Karpas-422 (cell line): ENCODE measurements around the gene RHOBTB3. TPM values are rescaled to one million over a fixed set of nuclear protein-coding genes. Genes with fewer than 3 reads are reported as not detected.

Experiments used
- DNase-seq: peaks from one replicate; pipeline ENCODE4 v3.0.0-alpha.2; 2015
- H2AFZ ChIP-seq: fragments of 200-600 bp; sonication (generic); 2 replicates; pipeline ENCODE4 v1.6.1; 2014; ENCODE audit warnings: antibody characterized with exemption, low read length, mixed read lengths
- H3K27ac ChIP-seq: fragments of 200-600 bp; sonication (generic); 2 replicates; pipeline ENCODE4 v1.5.1; 2014; ENCODE audit warnings: mild to moderate bottlenecking, low read length, moderate library complexity
- H3K27me3 ChIP-seq: fragments of 200-600 bp; sonication (generic); 2 replicates; pipeline ENCODE4 v1.6.1; 2014; ENCODE audit warnings: low read length, mixed read lengths
- H3K36me3 ChIP-seq: fragments of 200-600 bp; sonication (generic); 2 replicates; pipeline ENCODE4 v1.6.1; 2014; ENCODE audit warnings: low read length, mixed read lengths; ENCODE audit not compliant: insufficient read depth
- H3K4me1 ChIP-seq: fragments of 200-600 bp; sonication (generic); 2 replicates; pipeline ENCODE4 v1.6.1; 2014; ENCODE audit warnings: mild to moderate bottlenecking, low read length, mixed read lengths
- H3K4me2 ChIP-seq: fragments of 200-600 bp; sonication (generic); 2 replicates; pipeline ENCODE4 v1.6.1; 2014; ENCODE audit warnings: low read length, low read depth, mild to moderate bottlenecking; ENCODE audit not compliant: poor library complexity, severe bottlenecking
- H3K4me3 ChIP-seq: fragments of 200-600 bp; sonication (generic); 2 replicates; pipeline ENCODE4 v1.5.1; 2014; ENCODE audit warnings: mild to moderate bottlenecking, antibody characterized with exemption, low read length, mixed read lengths
- H3K79me2 ChIP-seq: fragments of 200-600 bp; sonication (generic); 2 replicates; pipeline ENCODE4 v1.6.1; 2014; ENCODE audit warnings: mild to moderate bottlenecking, low read length, mixed read lengths
- H3K9ac ChIP-seq: fragments of 200-600 bp; sonication (generic); 2 replicates; pipeline ENCODE4 v1.6.0; 2014; ENCODE audit warnings: low read length
- H3K9me2 ChIP-seq: fragments of 200-600 bp; sonication (generic), shearing (Covaris generic); replicated peaks from 2 replicates; pipeline ENCODE4 v1.6.0; 2014; ENCODE audit warnings: mild to moderate bottlenecking, low read length, moderate library complexity; ENCODE audit not compliant: insufficient read depth
- H3K9me3 ChIP-seq: fragments of 300-700, 200-600 bp; sonication (generic); 2 replicates; pipeline ENCODE4 v1.6.1; 2014; ENCODE audit warnings: low read length, mixed read lengths
- H4K20me1 ChIP-seq: fragments of 200-600 bp; sonication (generic); 2 replicates; pipeline ENCODE4 v1.6.1; 2014; ENCODE audit warnings: mild to moderate bottlenecking, antibody characterized with exemption, low read length, low read depth; ENCODE audit not compliant: insufficient read depth
- total RNA-seq: library from RNA; depleted of rRNA; stranded (reverse); fragments of >200 nt; shearing (Covaris generic); gene quantifications from 2 replicates; pipeline ENCODE4 v1.2.3, GENCODE V29; 2014; ENCODE audit warnings: low replicate concordance

Gene RHOBTB3
- total RNA-seq, 1 experiment from 2014 or later = 1.5 TPM

GRCh38 chr5:95760273-95761191, 29.4 kb downstream of the RHOBTB3 start:
- Histone ChIP-seq H3K9me3 (no peaks in the 10 kb centered on the region), H2AFZ (peak overlapping the region; percentile 89), H3K9ac (peak overlapping the region; percentile 8; the same call in 1 of the 2 replicates), H3K27me3 (no peaks in the 10 kb centered on the region), H3K27ac (no peak overlapping the region), H4K20me1 (no peaks in the 10 kb centered on the region), H3K36me3 (no peaks in the 10 kb centered on the region), H3K9me2 (no peaks in the 10 kb centered on the region), H3K4me2 (peak overlapping the region; percentile 32), H3K79me2 (no peaks in the 10 kb centered on the region), H3K4me1 (peaks cover 13% of the 10 kb centered on the region), H3K4me3 (peak overlapping the region; percentile 19; the same call in 1 of the 2 replicates)
- DNase-seq = peak; percentile 44

GRCh38 chr5:95761771-95762651, 30.9 kb downstream of the RHOBTB3 start:
- H3K9me2 ChIP-seq = no peaks in the 10 kb centered on the region
- H3K4me3 ChIP-seq = no peak overlapping the region
- H2AFZ ChIP-seq = no peak overlapping the region
- no peaks in the 10 kb centered on the region for H3K79me2 ChIP-seq
- no peak overlapping the region for H3K9ac ChIP-seq
- no peak overlapping the region for H3K27ac ChIP-seq
- no peaks in the 10 kb centered on the region for H3K36me3 ChIP-seq
- no peaks in the 10 kb centered on the region for H3K27me3 ChIP-seq
- no peak for DNase-seq
- no peak overlapping the region for H3K4me2 ChIP-seq
- H3K4me1 ChIP-seq = peaks cover 13% of the 10 kb centered on the region
- H3K9me3 ChIP-seq = no peaks in the 10 kb centered on the region
- no peaks in the 10 kb centered on the region for H4K20me1 ChIP-seq

DNA sequence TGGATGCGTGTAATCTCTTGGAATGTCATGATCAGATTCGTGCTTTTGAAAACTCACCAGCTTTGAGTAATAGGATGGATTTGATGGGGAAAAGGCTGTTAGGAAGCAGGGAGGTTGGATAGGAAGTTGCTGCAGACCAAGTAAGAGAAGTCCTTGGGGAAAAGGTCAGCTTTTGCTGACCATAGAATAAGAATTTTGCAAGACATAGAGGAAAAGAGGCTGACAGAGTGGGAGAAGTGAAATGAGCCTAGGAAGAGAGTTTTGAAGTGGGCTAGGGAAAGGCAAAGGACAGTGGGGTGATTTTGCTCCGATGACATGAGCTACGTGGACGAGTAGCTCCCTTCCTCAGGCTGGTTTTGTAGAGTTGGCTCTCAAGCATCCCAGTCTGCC, 31.5 kb downstream of the RHOBTB3 start:
- H3K4me1 ChIP-seq = peaks cover 13% of the 10 kb centered on the region
- H3K9me2 ChIP-seq = no peaks in the 10 kb centered on the region
- no peak overlapping the region for H3K4me2 ChIP-seq
- no peak for DNase-seq
- no peak overlapping the region for H3K4me3 ChIP-seq
- H3K27me3 ChIP-seq = no peaks in the 10 kb centered on the region
- no peak overlapping the region for H2AFZ ChIP-seq
- H4K20me1 ChIP-seq = no peaks in the 10 kb centered on the region
- no peaks in the 10 kb centered on the region for H3K9me3 ChIP-seq
- H3K27ac ChIP-seq = no peak overlapping the region
- no peaks in the 10 kb centered on the region for H3K79me2 ChIP-seq
- H3K9ac ChIP-seq = no peak overlapping the region
- no peaks in the 10 kb centered on the region for H3K36me3 ChIP-seq

- H3K4me2 ChIP-seq = no peak overlapping the region
- no peaks in the 10 kb centered on the region for H3K79me2 ChIP-seq
- no peak for DNase-seq
- H3K4me3 ChIP-seq = no peak overlapping the region
- no peak overlapping the region for H3K27ac ChIP-seq
- no peaks in the 10 kb centered on the region for H3K36me3 ChIP-seq
- H3K4me1 ChIP-seq = peaks cover 13% of the 10 kb centered on the region
- no peaks in the 10 kb centered on the region for H4K20me1 ChIP-seq
- H3K9me3 ChIP-seq = no peaks in the 10 kb centered on the region
- H3K27me3 ChIP-seq = no peaks in the 10 kb centered on the region
- H3K9me2 ChIP-seq = no peaks in the 10 kb centered on the region
- no peak overlapping the region for H2AFZ ChIP-seq
- H3K9ac ChIP-seq = no peak overlapping the region
Observed at GRCh38 chr5:95763941-95764340, 32.8 kb downstream of the RHOBTB3 start.

GRCh38 chr5:95768731-95769130, 37.6 kb downstream of the RHOBTB3 start:
- DNase-seq = no peak
- Histone ChIP-seq H3K4me1 (no peaks in the 10 kb centered on the region), H3K79me2 (no peaks in the 10 kb centered on the region), H3K4me2 (no peak overlapping the region), H3K27me3 (no peaks in the 10 kb centered on the region), H3K9ac (no peak overlapping the region), H3K4me3 (no peak overlapping the region), H3K36me3 (no peaks in the 10 kb centered on the region), H3K27ac (no peak overlapping the region), H4K20me1 (no peaks in the 10 kb centered on the region), H3K9me2 (no peaks in the 10 kb centered on the region), H2AFZ (no peak overlapping the region), H3K9me3 (no peaks in the 10 kb centered on the region)

DNA sequence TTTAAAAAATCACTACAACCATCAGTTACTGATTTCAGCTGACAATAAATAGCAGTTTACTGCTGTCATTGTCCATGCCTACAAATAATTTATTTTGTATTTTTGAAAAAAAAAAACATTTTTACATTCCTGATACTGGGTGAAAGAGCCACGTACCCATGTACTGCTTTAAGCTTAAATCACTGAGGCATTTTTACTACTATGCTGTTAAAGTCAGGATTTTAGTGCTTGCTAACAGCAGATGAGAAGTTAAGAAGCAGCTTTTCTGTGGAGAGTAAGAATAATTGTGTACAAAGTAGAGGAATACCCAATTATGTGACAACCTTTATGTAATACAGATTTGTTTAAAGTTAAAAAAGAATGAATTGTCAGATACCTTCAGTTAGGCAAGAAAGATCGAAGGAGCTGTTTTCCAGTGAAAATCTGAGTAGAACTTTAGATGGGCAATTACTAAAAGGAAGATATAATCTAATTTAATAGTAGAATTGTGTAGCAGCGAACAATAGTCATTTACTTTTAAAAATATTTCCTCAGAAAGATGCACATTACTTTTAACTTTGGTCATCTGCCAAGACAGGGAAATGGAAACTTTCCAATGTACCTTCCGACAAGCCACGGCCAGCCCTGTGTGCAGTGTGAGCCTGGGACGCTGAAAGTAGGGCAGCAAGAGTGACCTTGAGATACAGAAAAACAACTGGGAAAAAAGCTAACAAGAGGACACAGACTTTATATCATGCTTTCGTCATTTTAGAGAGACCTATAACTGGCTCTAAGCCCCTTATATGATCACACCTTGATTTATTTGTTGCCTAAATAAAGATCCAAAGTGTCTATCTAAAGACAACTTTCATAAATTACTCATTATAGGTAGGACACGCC, 39.9 kb downstream of the RHOBTB3 start:
- Histone ChIP-seq H3K27ac (no peak overlapping the region), H3K27me3 (no peaks in the 10 kb centered on the region), H4K20me1 (no peaks in the 10 kb centered on the region), H2AFZ (no peak overlapping the region), H3K4me3 (no peak overlapping the region), H3K36me3 (no peaks in the 10 kb centered on the region), H3K79me2 (no peaks in the 10 kb centered on the region), H3K9ac (no peak overlapping the region), H3K9me2 (no peaks in the 10 kb centered on the region), H3K4me2 (no peak overlapping the region), H3K9me3 (no peaks in the 10 kb centered on the region), H3K4me1 (no peaks in the 10 kb centered on the region)
- no peak for DNase-seq

DNA sequence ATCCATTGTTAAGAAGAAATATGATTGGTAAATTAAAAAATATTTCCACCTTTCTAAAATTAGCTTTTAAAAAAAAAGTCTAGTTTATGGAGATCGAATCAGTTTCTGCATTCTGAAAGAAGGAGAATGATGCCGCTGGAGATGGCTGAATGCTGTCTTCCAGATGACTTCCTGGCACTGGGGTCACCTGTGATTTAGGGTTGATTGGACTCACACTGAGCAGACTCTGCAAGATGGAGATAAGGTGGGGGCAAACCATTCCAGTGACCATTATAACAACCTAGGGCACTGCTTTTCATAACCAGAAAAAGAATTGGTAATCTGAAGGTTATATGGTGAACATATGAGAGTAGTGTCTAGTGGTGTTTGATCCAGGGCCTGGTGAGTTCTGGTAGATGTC, 40.8 kb downstream of the RHOBTB3 start:
- Histone ChIP-seq H3K27ac (no peak overlapping the region), H3K9ac (no peak overlapping the region), H3K4me2 (no peak overlapping the region), H3K4me1 (no peaks in the 10 kb centered on the region), H2AFZ (no peak overlapping the region), H3K9me2 (no peaks in the 10 kb centered on the region), H3K36me3 (no peaks in the 10 kb centered on the region), H3K4me3 (no peak overlapping the region), H3K79me2 (no peaks in the 10 kb centered on the region), H4K20me1 (no peaks in the 10 kb centered on the region), H3K27me3 (no peaks in the 10 kb centered on the region), H3K9me3 (no peaks in the 10 kb centered on the region)
- DNase-seq = no peak
